A549 (cell line): ENCODE results near the gene METTL25B. TPM values are rescaled to one million over a fixed set of nuclear protein-coding genes. Genes with fewer than 3 reads are reported as not detected.

Source experiments
- ATAC-seq, 2 experiments: fragments of 200-7000 bp in 1 of 2; fragments of >200 bp in 1 of 2; cut with Nextera tagmentation in 1 of 2; cut with Tn5 transposase in 1 of 2; 3 replicates each; pipeline versions ENCODE4 v1.8.0 to v1.9.1; 2018 to 2020; ENCODE audit warnings: mild to moderate bottlenecking in 1 of 2, moderate library complexity in 1 of 2
- CTCF ChIA-PET: fragments of 300-600 bp; sonication (Branson Sonifier 250); formaldehyde crosslinking; extraction: SDS; loops from one replicate; lab custom pipeline; 2021; ENCODE audit warnings: antibody characterized with exemption, inconsistent platforms; lab: Yijun Ruan, JAX
- POLR2A ChIA-PET: fragments of 350-600 bp; formaldehyde crosslinking; extraction: SDS; loops from one replicate; lab custom pipeline; 2021; ENCODE audit warnings: antibody characterized with exemption, inconsistent platforms; lab: Yijun Ruan, JAX
- DNase-seq, 2 experiments: peaks; one replicate each; pipeline versions ENCODE4 v3.0.0 to v3.0.0-alpha.2; 2011 to 2016; ENCODE audit warnings: low read depth in 1 of 2, low spot score in 1 of 2
- FAIRE-seq: peaks from 2 replicates; lab custom pipeline; 2011; peaks lifted over from hg19 to GRCh38; lab: Jason Lieb, UNC
- H3K27ac ChIP-seq, 2 experiments: fragments of >200 bp; sonication (Bioruptor Twin); formaldehyde crosslinking; 3 replicates each; pipeline ENCODE4 v1.5.1; 2016 to 2017
- H3K4me1 ChIP-seq: fragments of >200 bp; sonication (Bioruptor Twin); formaldehyde crosslinking; 3 replicates; pipeline ENCODE4 v1.6.1; 2016
- H3K4me2 ChIP-seq: fragments of >200 bp; sonication (Bioruptor Twin); formaldehyde crosslinking; 3 replicates; pipeline ENCODE4 v1.6.1; 2016
- H3K4me3 ChIP-seq: fragments of >200 bp; sonication (Bioruptor Twin); formaldehyde crosslinking; 3 replicates; pipeline ENCODE4 v1.5.1; 2016
- H3K9me3 ChIP-seq: fragments of >200 bp; sonication (Bioruptor Twin); formaldehyde crosslinking; 3 replicates; pipeline ENCODE4 v1.6.1; 2016
- BCL3 ChIP-seq: fragments of >200 bp; sonication (Bioruptor Twin); formaldehyde crosslinking; IDR thresholded peaks from 3 replicates; pipeline ENCODE4 v1.6.1; 2016
- BHLHE40 ChIP-seq: IDR thresholded peaks from 2 replicates; pipeline ENCODE4 v1.6.1; 2012; ENCODE audit warnings: low read depth, low read length, inconsistent platforms
- CBX2 ChIP-seq: fragments of 200-600 bp; sonication (generic); IDR thresholded peaks from 2 replicates; pipeline ENCODE4 v1.6.1; 2016; ENCODE audit warnings: low read depth, mild to moderate bottlenecking, borderline replicate concordance
- CBX8 ChIP-seq: fragments of 200-600 bp; sonication (generic); IDR thresholded peaks from 2 replicates; pipeline ENCODE4 v1.6.1; 2016
- CHD2 ChIP-seq: fragments of 150-350 bp; IDR thresholded peaks from 2 replicates; pipeline ENCODE4 v1.6.1; 2014; ENCODE audit warnings: low read length; ENCODE audit not compliant: partially characterized antibody
- EHMT2 ChIP-seq: fragments of 200-600 bp; sonication (generic); IDR thresholded peaks from 2 replicates; pipeline ENCODE4 v1.6.1; 2016; ENCODE audit warnings: antibody characterized with exemption, low read depth, mild to moderate bottlenecking, moderate library complexity
- ESRRA ChIP-seq: fragments of 150-350 bp; IDR thresholded peaks from 2 replicates; pipeline ENCODE4 v1.6.1; 2014; ENCODE audit warnings: mild to moderate bottlenecking, low read length, borderline replicate concordance
- FOSB ChIP-seq: fragments of 250-450 bp; sonication (Bioruptor Pico); IDR thresholded peaks from 2 replicates; pipeline ENCODE4 v1.5.0; 2020; ENCODE audit warnings: mild to moderate bottlenecking, moderate library complexity
- FOXS1 ChIP-seq: fragments of 250-450 bp; sonication (Bioruptor Pico); IDR thresholded peaks from 2 replicates; pipeline ENCODE4 v1.5.0; 2020; ENCODE audit warnings: mild to moderate bottlenecking, moderate library complexity
- HDAC2 ChIP-seq: fragments of 200-600 bp; sonication (generic); IDR thresholded peaks from 2 replicates; pipeline ENCODE4 v1.6.1; 2016
- HEYL ChIP-seq: fragments of 250-450 bp; sonication (Bioruptor Pico); IDR thresholded peaks from 2 replicates; pipeline ENCODE4 v1.8.0; 2021; ENCODE audit warnings: mild to moderate bottlenecking, moderate library complexity
- HMGXB4 ChIP-seq: fragments of 250-450 bp; sonication (Bioruptor Pico); IDR thresholded peaks from 2 replicates; pipeline ENCODE4 v1.5.0; 2021; ENCODE audit warnings: mild to moderate bottlenecking, moderate library complexity, borderline replicate concordance
- HOXA7 ChIP-seq: fragments of 250-450 bp; sonication (Bioruptor Pico); IDR thresholded peaks from 2 replicates; pipeline ENCODE4 v1.5.0; 2020; ENCODE audit warnings: mild to moderate bottlenecking, moderate library complexity
- KDM1A ChIP-seq: fragments of 200-600 bp; sonication (generic); IDR thresholded peaks from 2 replicates; pipeline ENCODE4 v1.6.1; 2016; ENCODE audit warnings: low read depth, mild to moderate bottlenecking
- KDM5A ChIP-seq: fragments of 200-600 bp; sonication (generic); IDR thresholded peaks from 2 replicates; pipeline ENCODE4 v1.6.1; 2016; ENCODE audit warnings: antibody characterized with exemption, mild to moderate bottlenecking
- MAZ ChIP-seq: fragments of 150-350 bp; IDR thresholded peaks from 2 replicates; pipeline ENCODE4 v1.6.1; 2014; ENCODE audit warnings: antibody characterized with exemption, low read depth, low read length, borderline replicate concordance
- MYC ChIP-seq: IDR thresholded peaks from 2 replicates; pipeline ENCODE4 v1.6.1; 2012; ENCODE audit warnings: mild to moderate bottlenecking, inconsistent platforms, low read length, improper control_type of control experiment, borderline replicate concordance
- NFE2L2 ChIP-seq: fragments of 150-350 bp; conservative IDR thresholded peaks from 2 replicates; pipeline ENCODE4 v1.6.1; 2014; ENCODE audit warnings: low read length
- NPAS2 ChIP-seq: fragments of 250-450 bp; sonication (Bioruptor Pico); IDR thresholded peaks from 2 replicates; pipeline ENCODE4 v1.8.0; 2022; ENCODE audit warnings: mild to moderate bottlenecking, moderate library complexity, borderline replicate concordance
- NR3C1 ChIP-seq: fragments of >200 bp; sonication (Bioruptor Twin); formaldehyde crosslinking; IDR thresholded peaks from 3 replicates; pipeline ENCODE4 v1.6.1; 2017
- PHF8 ChIP-seq: fragments of 200-600 bp; sonication (generic); IDR thresholded peaks from 2 replicates; pipeline ENCODE4 v1.6.1; 2016; ENCODE audit warnings: low read depth, mild to moderate bottlenecking, antibody characterized with exemption, moderate library complexity, borderline replicate concordance
- POLR2A ChIP-seq: IDR thresholded peaks from 2 replicates; pipeline ENCODE4 v1.6.1; 2012; ENCODE audit warnings: mild to moderate bottlenecking, low read length
- POLR2AphosphoS2 ChIP-seq: conservative IDR thresholded peaks from 2 replicates; pipeline ENCODE4 v1.6.1; 2012; ENCODE audit warnings: low read length, improper control_type of control experiment, inconsistent platforms
- RAD21 ChIP-seq, 2 experiments: fragments of >200 bp in 1 of 2; sonication (Bioruptor Twin) in 1 of 2; formaldehyde crosslinking in 1 of 2; IDR thresholded peaks in 1 of 2; conservative IDR thresholded peaks in 1 of 2; 2 replicates in 1 of 2; 3 replicates in 1 of 2; pipeline ENCODE4 v1.6.1; 2012 to 2018; ENCODE audit warnings: inconsistent platforms in 1 of 2
- REST ChIP-seq: fragments of 200-600 bp; sonication (generic); IDR thresholded peaks from 2 replicates; pipeline ENCODE4 v1.6.1; 2016; ENCODE audit warnings: antibody characterized with exemption, mild to moderate bottlenecking, moderate library complexity
- RFX5 ChIP-seq: fragments of 450-650 bp; IDR thresholded peaks from 2 replicates; pipeline ENCODE4 v1.7.1; 2014; ENCODE audit warnings: antibody characterized with exemption, mild to moderate bottlenecking, moderate library complexity
- RNF2 ChIP-seq: fragments of 200-600 bp; sonication (generic); IDR thresholded peaks from 2 replicates; pipeline ENCODE4 v1.6.1; 2016; ENCODE audit warnings: low read depth, mild to moderate bottlenecking, antibody characterized with exemption, moderate library complexity, borderline replicate concordance
- SMC3 ChIP-seq: fragments of >200 bp; sonication (Bioruptor Twin); formaldehyde crosslinking; IDR thresholded peaks from 3 replicates; pipeline ENCODE4 v1.6.1; 2018; ENCODE audit warnings: inconsistent platforms
- ZC3H11A ChIP-seq: fragments of 450-650 bp; IDR thresholded peaks from 2 replicates; pipeline ENCODE4 v1.6.1; 2014; ENCODE audit warnings: antibody characterized with exemption, mild to moderate bottlenecking
- ZFP36 ChIP-seq: fragments of 450-650 bp; IDR thresholded peaks from 2 replicates; pipeline ENCODE4 v1.6.1; 2014; ENCODE audit warnings: borderline replicate concordance; ENCODE audit not compliant: partially characterized antibody
- ZNF302 ChIP-seq: fragments of 250-450 bp; sonication (Bioruptor Pico); IDR thresholded peaks from 2 replicates; pipeline ENCODE4 v1.9.0; 2021; ENCODE audit warnings: inconsistent platforms, mild to moderate bottlenecking, moderate library complexity
- ZSCAN20 ChIP-seq: fragments of 250-450 bp; sonication (Bioruptor Pico); IDR thresholded peaks from 2 replicates; pipeline ENCODE4 v1.8.0; 2022; ENCODE audit warnings: mild to moderate bottlenecking, moderate library complexity
- WGBS: methylation state at CpG from one replicate; pipeline ENCODE4 v1.1.6; 2017; ENCODE audit errors: missing lambda C conversion rate; 5-methylcytosine and 5-hydroxymethylcytosine counted together
- polyA minus RNA-seq: library from RNA; depleted of rRNA, polyadenylated mRNA; stranded (reverse); fragments of >200 nt; gene quantifications from 2 replicates; pipeline ENCODE4 v1.2.3, GENCODE V29; 2011; rRNA and poly(A)+ RNA removed
- polyA plus RNA-seq, 4 experiments: library from polyadenylated mRNA; depleted of rRNA in 3 of 4; stranded (reverse); fragments of >200 nt; fragmentation: RNase III in 1 of 4; extraction: RNeasy Plus Mini Kit Qiagen cat#74134 plus additional on column Dnase treatment in 1 of 4; gene quantifications; 2 replicates in 3 of 4; 3 replicates in 1 of 4; pipeline ENCODE4 v1.2.3, GENCODE V29; 2011 to 2017
- TF ChIP-seq, protein P1 (sequence below): fragments of 150-350 bp; IDR thresholded peaks from 2 replicates; pipeline ENCODE4 v1.6.1; 2014; ENCODE audit warnings: low read depth, mild to moderate bottlenecking, low read length

The METTL25B gene
- 18.5 and 22.1 TPM in 2 replicates for polyA plus RNA-seq (2011; rRNA removed)
- polyA plus RNA-seq (2012; cell fraction: cytosol; rRNA removed) = 19.4 and 21.3 TPM in 2 replicates
- 34.1 and 34.8 TPM in 2 replicates for polyA plus RNA-seq (2012; cell fraction: nucleus; rRNA removed)
- polyA plus RNA-seq (2017; fragmentation: RNase III; extraction: RNeasy Plus Mini Kit Qiagen cat#74134 plus additional on column Dnase treatment) = 15.7 to 21.7 TPM (median 16.7 TPM) in 3 replicates
- polyA minus RNA-seq = 19.6 and 21.6 TPM in 2 replicates

GRCh38 chr1:156727926-156728598 lies at the start of gene METTL25B:
Gene METTL25B (plus strand): TSS chr1:156728469. CDS start chr1:156729105, 636 bp downstream.
- FAIRE-seq = no peak
- TF ChIP-seq MAZ (no peak), ZC3H11A (no peak), CHD2 (no peak), ZNF302 (CRISPR knock-in tag) (no peak), RAD21 (conservative IDR thresholded peaks at IDR 0.05 in 1 of 2, IDR thresholded peaks at IDR 0.05 in 1 of 2) (no peak), CBX8 (no peak), FOXS1 (no peak), BCL3 (peak; percentile 92; the same call in 1 of the 3 replicates), ZSCAN20 (no peak), CBX2 (no peak), HOXA7 (CRISPR knock-in tag) (no peak), REST (no peak; the same call in 1 of the 2 replicates), BHLHE40 (no peak), MYC (no peak; the same call in 1 of the 2 replicates), ESRRA (no peak), HDAC2 (no peak), ZFP36 (no peak), NPAS2 (CRISPR knock-in tag) (no peak), POLR2A (peak; percentile 66), SMC3 (no peak), EHMT2 (no peak), HEYL (CRISPR knock-in tag) (no peak), HMGXB4 (no peak), KDM5A (peak; percentile 81), RFX5 (no peak), NFE2L2 (no peak), KDM1A (no peak), NR3C1 (no peak), RNF2 (no peak), FOSB (CRISPR knock-in tag) (no peak), PHF8 (peak; percentile 33; the same call in 1 of the 2 replicates), POLR2AphosphoS2 (no peak)
- TF ChIP-seq, protein P1, sequence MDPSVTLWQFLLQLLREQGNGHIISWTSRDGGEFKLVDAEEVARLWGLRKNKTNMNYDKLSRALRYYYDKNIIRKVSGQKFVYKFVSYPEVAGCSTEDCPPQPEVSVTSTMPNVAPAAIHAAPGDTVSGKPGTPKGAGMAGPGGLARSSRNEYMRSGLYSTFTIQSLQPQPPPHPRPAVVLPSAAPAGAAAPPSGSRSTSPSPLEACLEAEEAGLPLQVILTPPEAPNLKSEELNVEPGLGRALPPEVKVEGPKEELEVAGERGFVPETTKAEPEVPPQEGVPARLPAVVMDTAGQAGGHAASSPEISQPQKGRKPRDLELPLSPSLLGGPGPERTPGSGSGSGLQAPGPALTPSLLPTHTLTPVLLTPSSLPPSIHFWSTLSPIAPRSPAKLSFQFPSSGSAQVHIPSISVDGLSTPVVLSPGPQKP = no peak

More at GRCh38 chr1:156727926-156728598, at the start of gene METTL25B:
- ATAC-seq = peak; percentile 80 to 84
- H3K27ac ChIP-seq = peak within 1 kb of the TSS; percentile 93
- under 1% methylated on average over 28 of the region's 46 CpGs for WGBS
- ChIA-PET CTCF (interaction anchor here (1.1 to 42.3 kb wide), 18 partner anchors 8 to 199 kb away, joined by 3 to 2258 read pairs (median 26); partner anchors contain the start of genes CRABP2, INSRR, MRPL24 and NES), POLR2A (interaction anchor here (0.6 to 4.4 kb wide), 35 partner anchors 8 to 228 kb away, joined by 3 to 90 read pairs (median 6); partner anchors contain the start of genes HDGF, MEF2D, MRPL24 and PRCC)
- H3K4me1 ChIP-seq = peaks cover 35% of the 10 kb centered on the region
- H3K9me3 ChIP-seq = no peaks in the 10 kb centered on the region
- peak within 1 kb of the TSS; percentile 95 for H3K4me2 ChIP-seq
- DNase-seq = peak; percentile 87 to 90
- peak within 1 kb of the TSS; percentile 89 for H3K4me3 ChIP-seq
